K562 (cell line): ENCODE data around the gene AARS1. TPM values are rescaled to one million over a fixed set of nuclear protein-coding genes. Genes with fewer than 3 reads are reported as not detected.

ENCODE experiments used
- CBX3 ChIP-seq, 2 experiments: IDR thresholded peaks; 1 replicate in 1 of 2; 2 replicates in 1 of 2; pipeline ENCODE4 v1.6.1; 2012; ENCODE audit warnings: inconsistent platforms in 2 of 2, low read length in 2 of 2, borderline replicate concordance in 1 of 2, control low read depth in 1 of 2
- ETS2 ChIP-seq: IDR thresholded peaks from 2 replicates; pipeline ENCODE4 v1.6.1; 2016; ENCODE audit warnings: borderline replicate concordance, missing genetic modification characterization, mild to moderate bottlenecking, moderate library complexity, missing compliant biosample characterization; ENCODE audit not compliant: poor library complexity, severe bottlenecking
- HDAC3 ChIP-seq: fragments of 450-650 bp; IDR thresholded peaks from 2 replicates; pipeline ENCODE4 v1.6.1; 2018; ENCODE audit warnings: borderline replicate concordance, mild to moderate bottlenecking, moderate library complexity; ENCODE audit not compliant: partially characterized antibody
- KDM1A ChIP-seq, 2 experiments: fragments of 450-650 bp; IDR thresholded peaks; 2 replicates each; pipeline ENCODE4 v1.6.1; 2016; ENCODE audit warnings: mild to moderate bottlenecking in 2 of 2
- LARP7 ChIP-seq: fragments of 450-650 bp; IDR thresholded peaks from 2 replicates; pipeline ENCODE4 v1.6.1; 2016
- MED1 ChIP-seq: sonication (generic); formaldehyde crosslinking; IDR thresholded peaks from 2 replicates; pipeline ENCODE4 v1.8.1; 2023; ENCODE audit warnings: missing genetic modification reagents, borderline replicate concordance
- MTF1 ChIP-seq: fragments of 250-450 bp; sonication (Bioruptor Pico); IDR thresholded peaks from 2 replicates; pipeline ENCODE4 v1.9.0; 2021; ENCODE audit warnings: moderate library complexity, mild to moderate bottlenecking, inconsistent platforms, borderline replicate concordance
- MYNN ChIP-seq, 2 experiments: sonication (generic); formaldehyde crosslinking in 1 of 2; IDR thresholded peaks; 2 replicates each; pipeline versions ENCODE4 v1.5.0 to v1.6.1; 2016 to 2020; ENCODE audit warnings: antibody characterized with exemption in 1 of 2, missing genetic modification reagents in 1 of 2
- NR2F6 ChIP-seq: fragments of 450-650 bp; formaldehyde crosslinking; IDR thresholded peaks from 2 replicates; pipeline ENCODE4 v1.4.0; 2020; ENCODE audit warnings: mild to moderate bottlenecking
- PTTG1 ChIP-seq: fragments of 450-650 bp; IDR thresholded peaks from 2 replicates; pipeline ENCODE4 v1.6.1; 2016; ENCODE audit warnings: low read depth, mild to moderate bottlenecking, missing genetic modification characterization, missing compliant biosample characterization
- SLC30A9 ChIP-seq: fragments of 250-450 bp; sonication (Bioruptor Pico); IDR thresholded peaks from 2 replicates; pipeline ENCODE4 v1.8.0; 2022; ENCODE audit warnings: mild to moderate bottlenecking, moderate library complexity
- SRSF1 ChIP-seq: fragments of 200-400 bp; formaldehyde crosslinking; IDR thresholded peaks from 2 replicates; pipeline ENCODE4 v1.6.1; 2017; ENCODE audit warnings: mild to moderate bottlenecking, low read depth, low read length, moderate library complexity
- STAG1 ChIP-seq: sonication (generic); formaldehyde crosslinking; IDR thresholded peaks from 2 replicates; pipeline ENCODE4 v1.5.0; 2020; ENCODE audit warnings: missing genetic modification reagents, borderline replicate concordance
- ZNF589 ChIP-seq: fragments of 200-800 bp; sonication (Bioruptor generic); IDR thresholded peaks from 2 replicates; pipeline ENCODE4 v1.6.1; 2016; ENCODE audit warnings: low read depth, missing genetic modification characterization, missing compliant biosample characterization
- ZNF740 ChIP-seq, 3 experiments: fragments of 200-800 bp in 1 of 3; sonication (Bioruptor generic) in 1 of 3; sonication (generic) in 1 of 3; formaldehyde crosslinking in 1 of 3; IDR thresholded peaks; 2 replicates each; pipeline versions ENCODE4 v1.6.1 to v1.8.0; 2016 to 2022; ENCODE audit warnings: mild to moderate bottlenecking in 2 of 3, missing compliant biosample characterization in 2 of 3, missing genetic modification characterization in 2 of 3, missing genetic modification reagents in 1 of 3
- polyA plus RNA-seq, 8 experiments: library from polyadenylated mRNA; depleted of rRNA in 4 of 8; stranded (reverse) in 5 of 8; unstranded in 3 of 8; fragments of >200 nt; fragmentation: Nextera tagmentation in 2 of 8; fragmentation: Illumina TruSeq in 1 of 8; extraction: Ambion mirVana in 2 of 8; extraction: Trizol in 1 of 8; gene quantifications; 2 replicates each; pipeline versions ENCODE4 v1.2.1 to v1.2.3, GENCODE V29; 2011 to 2014; ENCODE audit warnings: inconsistent platforms in 1 of 8, missing spikeins in 1 of 8
- total RNA-seq, 7 experiments: library from RNA; depleted of rRNA in 6 of 7; stranded (reverse); fragments of >200 nt in 6 of 7; fragmentation: Illumina TruSeq in 2 of 7; extraction: Trizol in 2 of 7; gene quantifications; 2 replicates each; pipeline versions ENCODE4 v1.2.1 to v1.2.3, GENCODE V29; 2011 to 2021; ENCODE audit warnings: low replicate concordance in 1 of 7
- TF ChIP-seq, protein P1 (sequence below): sonication (generic); formaldehyde crosslinking; IDR thresholded peaks from 2 replicates; pipeline ENCODE4 v1.8.1; 2023; ENCODE audit warnings: missing genetic modification reagents, mild to moderate bottlenecking, borderline replicate concordance
- TF ChIP-seq, protein P2 (sequence below), 2 experiments: fragments of 450-650 bp; IDR thresholded peaks; 2 replicates each; pipeline ENCODE4 v1.6.1; 2016

The AARS1 gene
- total and polyA plus RNA-seq, 9 of the 15 experiments (the other 6 are each of a cell fraction or from before 2014, with no cell fraction given), result 50.1 to 235 (median 174) TPM

DNA sequence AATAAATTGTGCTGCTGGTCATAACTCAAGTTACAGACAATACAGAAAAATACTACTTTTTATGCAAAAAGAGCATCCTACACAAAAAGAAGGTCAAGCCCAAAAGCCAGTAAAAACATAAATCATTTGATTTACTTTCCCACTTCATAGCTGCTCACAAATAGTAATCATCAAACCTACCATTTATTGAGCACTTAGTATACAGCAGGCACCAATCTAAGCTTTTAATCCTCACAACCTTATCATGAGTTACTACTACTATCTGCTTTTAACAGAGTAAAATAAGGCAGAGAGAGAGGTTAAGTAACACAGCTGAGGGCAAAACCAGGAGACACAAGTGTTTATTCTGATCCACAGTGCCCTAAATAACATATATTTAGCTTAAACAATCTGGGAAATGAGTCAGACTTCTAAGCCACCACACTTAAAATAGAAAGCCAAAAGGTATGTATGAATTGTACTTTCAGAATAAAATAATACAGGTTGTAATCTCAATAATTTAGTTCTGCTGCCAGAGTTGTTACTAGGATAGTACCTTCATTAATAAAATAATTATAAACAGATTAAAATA, 1.7 kb upstream of the AARS1 start (continued):
- TF ChIP-seq STAG1, result no peak
- TF ChIP-seq, protein P1, sequence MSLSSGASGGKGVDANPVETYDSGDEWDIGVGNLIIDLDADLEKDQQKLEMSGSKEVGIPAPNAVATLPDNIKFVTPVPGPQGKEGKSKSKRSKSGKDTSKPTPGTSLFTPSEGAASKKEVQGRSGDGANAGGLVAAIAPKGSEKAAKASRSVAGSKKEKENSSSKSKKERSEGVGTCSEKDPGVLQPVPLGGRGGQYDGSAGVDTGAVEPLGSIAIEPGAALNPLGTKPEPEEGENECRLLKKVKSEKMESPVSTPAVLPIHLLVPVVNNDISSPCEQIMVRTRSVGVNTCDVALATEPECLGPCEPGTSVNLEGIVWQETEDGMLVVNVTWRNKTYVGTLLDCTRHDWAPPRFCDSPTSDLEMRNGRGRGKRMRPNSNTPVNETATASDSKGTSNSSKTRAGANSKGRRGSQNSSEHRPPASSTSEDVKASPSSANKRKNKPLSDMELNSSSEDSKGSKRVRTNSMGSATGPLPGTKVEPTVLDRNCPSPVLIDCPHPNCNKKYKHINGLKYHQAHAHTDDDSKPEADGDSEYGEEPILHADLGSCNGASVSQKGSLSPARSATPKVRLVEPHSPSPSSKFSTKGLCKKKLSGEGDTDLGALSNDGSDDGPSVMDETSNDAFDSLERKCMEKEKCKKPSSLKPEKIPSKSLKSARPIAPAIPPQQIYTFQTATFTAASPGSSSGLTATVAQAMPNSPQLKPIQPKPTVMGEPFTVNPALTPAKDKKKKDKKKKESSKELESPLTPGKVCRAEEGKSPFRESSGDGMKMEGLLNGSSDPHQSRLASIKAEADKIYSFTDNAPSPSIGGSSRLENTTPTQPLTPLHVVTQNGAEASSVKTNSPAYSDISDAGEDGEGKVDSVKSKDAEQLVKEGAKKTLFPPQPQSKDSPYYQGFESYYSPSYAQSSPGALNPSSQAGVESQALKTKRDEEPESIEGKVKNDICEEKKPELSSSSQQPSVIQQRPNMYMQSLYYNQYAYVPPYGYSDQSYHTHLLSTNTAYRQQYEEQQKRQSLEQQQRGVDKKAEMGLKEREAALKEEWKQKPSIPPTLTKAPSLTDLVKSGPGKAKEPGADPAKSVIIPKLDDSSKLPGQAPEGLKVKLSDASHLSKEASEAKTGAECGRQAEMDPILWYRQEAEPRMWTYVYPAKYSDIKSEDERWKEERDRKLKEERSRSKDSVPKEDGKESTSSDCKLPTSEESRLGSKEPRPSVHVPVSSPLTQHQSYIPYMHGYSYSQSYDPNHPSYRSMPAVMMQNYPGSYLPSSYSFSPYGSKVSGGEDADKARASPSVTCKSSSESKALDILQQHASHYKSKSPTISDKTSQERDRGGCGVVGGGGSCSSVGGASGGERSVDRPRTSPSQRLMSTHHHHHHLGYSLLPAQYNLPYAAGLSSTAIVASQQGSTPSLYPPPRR (CRISPR knock-in tag), result no peak
- TF ChIP-seq CBX3 (IDR thresholded peaks at IDR 0.05; ENCODE audit: borderline replicate concordance in 1 of 2, low read length in 2 of 2), result peak in 1 of 2 experiments; percentile 29; a peak in 1 of 3 replicates
- no peak for TF ChIP-seq SRSF1
- TF ChIP-seq LARP7, result no peak
- TF ChIP-seq SLC30A9 (CRISPR knock-in tag), result no peak
- TF ChIP-seq NR2F6 (CRISPR knock-in tag), result no peak
- no peak for TF ChIP-seq HDAC3
- TF ChIP-seq, protein P2, sequence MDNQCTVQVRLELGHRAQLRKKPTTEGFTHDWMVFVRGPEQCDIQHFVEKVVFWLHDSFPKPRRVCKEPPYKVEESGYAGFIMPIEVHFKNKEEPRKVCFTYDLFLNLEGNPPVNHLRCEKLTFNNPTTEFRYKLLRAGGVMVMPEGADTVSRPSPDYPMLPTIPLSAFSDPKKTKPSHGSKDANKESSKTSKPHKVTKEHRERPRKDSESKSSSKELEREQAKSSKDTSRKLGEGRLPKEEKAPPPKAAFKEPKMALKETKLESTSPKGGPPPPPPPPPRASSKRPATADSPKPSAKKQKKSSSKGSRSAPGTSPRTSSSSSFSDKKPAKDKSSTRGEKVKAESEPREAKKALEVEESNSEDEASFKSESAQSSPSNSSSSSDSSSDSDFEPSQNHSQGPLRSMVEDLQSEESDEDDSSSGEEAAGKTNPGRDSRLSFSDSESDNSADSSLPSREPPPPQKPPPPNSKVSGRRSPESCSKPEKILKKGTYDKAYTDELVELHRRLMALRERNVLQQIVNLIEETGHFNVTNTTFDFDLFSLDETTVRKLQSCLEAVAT (IDR thresholded peaks at IDR 0.05), result no peak
- TF ChIP-seq MTF1 (CRISPR knock-in tag), result no peak
- TF ChIP-seq PTTG1, result 0 out of 2 replicates have a peak, but pooled peaks have one; percentile 10
- peak; percentile 19 to 67; a peak in 3 of 4 replicates for TF ChIP-seq KDM1A (IDR thresholded peaks at IDR 0.05)
- no peak for TF ChIP-seq MED1 (CRISPR knock-in tag)
- TF ChIP-seq ZNF740 (CRISPR knock-in tag; IDR thresholded peaks at IDR 0.05), result no peak
- TF ChIP-seq ZNF740 (tag; IDR thresholded peaks at IDR 0.05), result no peak
- TF ChIP-seq MYNN (IDR thresholded peaks at IDR 0.05), result no peak
- no peak for TF ChIP-seq MYNN (CRISPR knock-in tag; IDR thresholded peaks at IDR 0.05)
- TF ChIP-seq ETS2 (tag), result no peak
- 0 out of 2 replicates have a peak, but pooled peaks have one; percentile 49 for TF ChIP-seq ZNF589 (CRISPR knock-in tag)
